Suppressor macrophage treated with lipopolysaccharide for 4 hours (primary cell): Measurements from ENCODE around the gene APBA2.

Experiments used
- DNase-seq: peaks from one replicate; pipeline ENCODE4 v3.0.0-alpha.2; 2020

Gene APBA2

DNA sequence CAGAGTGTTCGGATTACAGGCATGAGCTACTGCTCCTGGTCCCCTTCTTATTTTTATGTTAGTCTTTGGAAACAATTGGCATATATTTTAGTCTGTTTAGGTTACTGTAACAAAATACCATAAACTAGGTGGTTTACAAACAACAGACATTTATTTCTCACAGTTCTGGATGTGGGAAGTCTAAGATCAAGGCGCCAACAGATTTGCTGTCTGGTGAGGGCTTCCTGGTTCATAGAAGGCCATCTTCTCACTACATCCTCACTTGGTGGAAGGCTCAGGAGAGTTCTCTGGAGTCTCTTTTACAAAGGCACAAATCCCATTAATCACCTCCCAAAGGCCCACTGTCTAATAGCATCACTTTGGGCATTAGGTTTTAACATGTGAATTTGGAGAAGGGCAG is 101.0 kb downstream of the APBA2 start:
- DNase-seq = no peak

- DNase-seq = no peak
Measured at GRCh38 chr15:28987337-28987736, 101.6 kb downstream of the APBA2 start.

- no peak for DNase-seq
Measured at GRCh38 chr15:28989239-28989830, 103.6 kb downstream of the APBA2 start.

DNA sequence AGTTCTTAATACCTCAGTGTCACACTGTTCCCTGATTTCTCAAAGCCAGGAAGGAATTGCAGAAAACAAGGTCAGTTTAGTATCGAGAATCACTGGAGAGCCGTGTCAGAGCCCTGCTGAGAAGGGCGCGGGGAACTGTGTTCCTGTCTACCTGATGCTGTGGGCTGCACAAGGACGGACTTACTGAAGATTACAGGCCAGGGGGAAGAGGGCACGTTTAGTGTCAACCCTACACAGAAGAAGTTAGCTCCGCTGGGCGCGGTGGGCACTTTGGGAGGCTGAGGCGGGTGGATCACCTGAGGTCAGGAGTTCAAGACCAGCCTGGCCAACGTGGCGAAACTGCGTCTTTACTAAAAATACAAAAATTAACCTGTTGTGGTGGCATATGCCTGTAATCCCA is 104.1 kb downstream of the APBA2 start:
- DNase-seq = no peak

DNA sequence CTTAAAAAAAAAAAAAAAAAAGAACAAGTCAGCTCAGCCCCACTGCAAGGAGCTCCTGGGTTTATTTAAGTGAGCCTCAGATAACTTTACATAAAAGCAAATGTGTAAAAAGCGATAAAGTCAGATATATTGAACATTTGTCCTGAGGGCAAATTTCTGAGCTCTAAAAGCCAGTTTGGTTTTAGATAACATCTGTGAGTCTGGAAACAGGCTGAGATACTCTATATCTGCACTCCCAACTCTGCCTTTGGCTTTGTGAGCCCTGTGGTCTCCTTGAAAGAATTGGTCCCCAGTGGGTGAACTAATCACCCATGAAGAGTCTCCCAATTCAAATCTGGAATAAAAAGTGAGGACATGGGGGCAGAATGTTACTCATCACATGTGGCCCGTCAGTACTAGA is 104.6 kb downstream of the APBA2 start:
- no peak for DNase-seq

GRCh38 chr15:28991236-28992171 is 105.7 kb downstream of the APBA2 start:
- no peak for DNase-seq

DNA sequence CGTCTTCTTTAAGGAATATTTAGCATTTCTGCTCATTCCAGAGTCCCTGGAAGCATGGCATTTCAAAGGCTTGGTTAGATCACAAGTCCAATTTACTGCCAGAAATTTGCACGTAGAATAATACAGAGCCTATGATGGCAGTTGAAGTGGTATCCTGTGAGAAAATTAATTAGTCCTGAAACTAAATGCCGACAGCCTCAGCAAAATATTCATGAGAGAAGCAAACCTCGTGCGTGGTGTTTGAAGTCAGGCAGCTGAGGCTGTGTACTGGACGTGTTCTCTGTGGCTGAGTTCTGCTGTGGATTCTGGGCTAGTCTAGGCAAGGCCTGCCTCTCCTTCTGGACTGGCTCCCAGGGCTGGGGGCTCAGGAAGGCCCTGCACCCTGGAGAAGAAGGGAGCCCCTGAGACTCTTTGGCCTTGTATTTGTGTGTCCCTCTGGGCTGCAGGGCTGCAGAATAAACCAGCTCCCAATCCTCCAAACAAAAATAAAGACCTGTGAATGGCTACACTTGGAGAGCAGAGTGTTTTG is 106.6 kb downstream of the APBA2 start:
- no peak for DNase-seq

- DNase-seq = peak; percentile 12
Measured at GRCh38 chr15:28993051-28993719, 107.4 kb downstream of the APBA2 start.

DNA sequence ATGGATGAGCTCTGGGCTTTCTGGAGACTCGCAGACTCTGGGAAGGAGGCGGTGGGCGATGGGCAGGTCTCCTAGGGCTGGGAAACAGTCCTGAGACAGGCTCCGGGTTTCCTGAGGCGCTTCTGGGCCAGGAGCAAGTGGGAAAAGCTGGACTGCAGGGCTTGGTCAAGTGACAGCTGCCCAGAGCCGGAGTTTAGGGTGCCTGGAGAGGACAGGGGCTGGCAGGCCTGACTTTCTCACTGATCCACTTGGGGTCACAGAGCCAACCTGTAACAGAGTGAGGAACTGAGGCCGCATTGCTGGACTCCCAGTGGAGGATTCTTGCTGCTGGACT is 107.9 kb downstream of the APBA2 start:
- no peak for DNase-seq

DNA sequence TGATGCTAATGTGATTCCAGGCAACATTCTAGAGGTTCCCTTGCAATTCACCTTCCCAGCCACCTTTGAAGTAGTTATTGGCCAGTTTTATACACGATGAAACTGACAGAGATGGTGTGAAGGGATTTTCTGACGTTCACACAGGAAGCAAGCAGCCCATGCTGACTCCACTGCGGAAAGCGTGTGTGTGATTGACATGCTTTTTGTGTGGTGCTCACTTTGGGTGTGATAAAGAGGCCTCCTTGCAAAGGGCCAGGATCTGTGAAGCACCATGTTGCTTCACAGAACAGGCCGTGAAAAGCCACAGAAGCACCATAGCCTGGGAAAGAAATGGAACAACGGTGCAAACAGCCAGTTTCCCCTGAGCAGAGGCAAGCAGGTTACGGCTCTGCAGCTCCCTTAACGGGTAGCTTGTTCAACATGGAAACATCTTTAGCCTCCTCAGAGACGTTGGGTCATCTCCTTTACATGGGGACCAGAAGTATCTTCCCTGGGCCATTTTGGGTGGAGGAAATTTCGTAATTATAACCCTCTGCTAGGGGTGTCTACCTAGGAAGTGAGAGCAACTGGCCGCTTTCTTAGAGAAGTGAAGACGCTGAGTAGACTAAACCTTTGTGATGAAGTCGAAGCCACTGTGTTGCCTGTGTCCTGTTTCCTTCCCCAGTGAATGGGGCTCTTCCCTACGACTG is 108.5 kb downstream of the APBA2 start:
- no peak for DNase-seq

DNA sequence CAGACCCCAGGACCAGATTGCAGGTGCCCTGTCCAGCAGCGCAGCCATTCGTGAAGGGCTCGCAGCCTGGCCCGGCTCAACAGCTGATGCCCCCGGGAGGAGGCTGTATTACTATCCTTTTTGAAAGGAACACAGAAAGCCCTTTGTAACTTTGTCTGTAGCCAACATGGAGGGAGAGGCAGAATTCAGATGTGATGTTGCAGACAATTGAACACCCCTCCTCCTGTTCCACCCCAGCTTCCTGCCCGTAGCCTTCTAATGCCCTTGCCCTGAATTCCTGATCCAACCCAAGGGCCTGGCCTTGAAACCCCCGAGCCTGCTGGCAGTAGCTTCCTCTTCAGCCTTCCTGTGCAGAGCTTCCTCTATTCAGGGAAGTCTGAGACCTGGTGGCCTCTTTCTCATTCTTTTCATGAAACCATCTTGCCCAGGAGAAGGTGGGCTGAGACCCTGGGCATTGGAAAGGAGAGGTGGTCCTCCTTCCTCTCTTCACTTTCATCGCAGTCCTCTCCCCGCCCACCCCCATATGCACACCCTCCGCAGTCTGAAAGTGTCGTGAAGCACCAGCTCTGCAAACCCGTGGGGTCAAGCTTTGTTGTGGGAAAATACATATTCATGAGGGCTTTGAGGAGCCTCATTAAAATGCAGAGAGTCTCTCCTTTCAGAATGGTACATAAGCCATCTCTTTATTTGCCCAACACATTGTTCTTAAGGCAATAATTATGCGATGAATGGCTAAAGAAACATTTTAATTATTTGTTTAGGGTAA is 109.2 kb downstream of the APBA2 start:
- peak; percentile 8 for DNase-seq

- no peak for DNase-seq
Measured at GRCh38 chr15:28995705-28996104, 109.9 kb downstream of the APBA2 start.

DNA sequence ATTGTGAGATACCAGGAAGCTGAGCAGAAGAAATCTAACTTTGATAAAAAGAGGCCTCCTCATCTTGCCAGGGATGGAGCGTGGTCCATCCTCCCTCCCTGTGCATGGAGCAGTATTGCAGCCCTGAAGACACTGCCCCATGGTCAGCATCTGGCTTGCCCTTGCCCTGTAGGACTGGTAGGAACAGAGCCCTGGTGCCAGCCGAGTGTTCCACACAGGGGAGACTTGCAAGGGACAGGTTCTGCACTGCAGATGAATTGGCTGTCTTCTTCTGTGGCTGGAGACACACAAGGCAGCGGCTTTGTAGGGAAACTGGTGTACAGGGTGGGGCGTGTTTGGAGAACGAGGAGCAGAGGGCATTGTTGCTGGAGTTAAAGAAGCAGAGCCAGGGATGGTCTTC is 110.5 kb downstream of the APBA2 start:
- DNase-seq = no peak

- DNase-seq = no peak
Measured at GRCh38 chr15:28996953-28997352, 111.2 kb downstream of the APBA2 start.

GRCh38 chr15:28997791-28998190 is 112.0 kb downstream of the APBA2 start:
- no peak for DNase-seq

- DNase-seq = no peak
Measured at GRCh38 chr15:28998511-28998910, 112.7 kb downstream of the APBA2 start.

- DNase-seq = no peak
Measured at GRCh38 chr15:29003191-29003839, 117.5 kb downstream of the APBA2 start.

GRCh38 chr15:29003840-29004233 is 118.1 kb downstream of the APBA2 start:
- DNase-seq = no peak

DNA sequence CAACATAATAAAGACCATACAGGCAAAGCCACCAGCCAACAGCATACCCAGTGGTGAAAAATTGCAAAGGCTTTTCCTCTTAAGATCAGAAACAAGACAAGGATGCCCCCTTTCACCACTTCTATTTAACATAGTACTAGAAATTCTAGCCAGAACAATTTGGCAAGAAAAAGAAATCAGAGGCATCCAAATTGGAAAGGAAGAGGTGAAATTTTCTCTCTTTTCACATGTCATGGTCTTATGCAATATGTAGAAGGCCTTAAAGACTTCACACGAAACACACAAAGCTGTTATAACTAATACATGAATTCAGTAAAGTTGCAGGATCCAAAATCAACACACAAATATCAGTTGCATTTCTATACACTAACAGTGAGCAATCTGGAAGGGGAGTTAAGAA is 120.2 kb downstream of the APBA2 start:
- DNase-seq = no peak

DNA sequence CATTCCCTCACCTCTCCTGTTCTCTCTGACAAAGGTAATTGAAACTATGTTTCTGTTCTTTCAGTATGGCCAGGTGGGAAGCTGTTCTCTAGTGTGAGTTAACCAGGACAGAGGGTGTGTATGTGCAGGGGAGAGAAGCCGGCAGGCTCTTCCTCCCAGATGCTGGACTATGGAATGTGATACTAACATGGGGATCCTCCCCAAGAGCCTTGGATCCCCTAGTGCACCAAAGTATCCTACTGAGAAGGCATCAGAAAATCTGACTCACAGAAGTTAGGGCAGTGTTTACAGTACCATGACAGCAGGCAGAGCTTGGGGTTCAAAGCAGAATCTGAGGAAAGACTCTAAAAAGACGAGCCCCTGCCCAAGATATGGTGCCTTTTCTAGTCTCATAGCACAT is 123.1 kb downstream of the APBA2 start:
- DNase-seq = no peak

- DNase-seq = no peak
Measured at GRCh38 chr15:29012097-29012496, 126.3 kb downstream of the APBA2 start.

- DNase-seq = no peak
Measured at GRCh38 chr15:29014493-29014892, 128.7 kb downstream of the APBA2 start.
